Purkinje cell (primary cell): Measurements from ENCODE around the gene RND2. TPM values are rescaled to one million over a fixed set of nuclear protein-coding genes. Genes with fewer than 3 reads are reported as not detected.

ENCODE experiments used
- polyA plus RNA-seq: library from polyadenylated mRNA; unstranded; fragments of >200 nt; fragmentation: Nextera tagmentation; gene quantifications from 2 replicates; pipeline ENCODE4 v1.2.1, GENCODE V29; 2014

RND2 gene, protein sequence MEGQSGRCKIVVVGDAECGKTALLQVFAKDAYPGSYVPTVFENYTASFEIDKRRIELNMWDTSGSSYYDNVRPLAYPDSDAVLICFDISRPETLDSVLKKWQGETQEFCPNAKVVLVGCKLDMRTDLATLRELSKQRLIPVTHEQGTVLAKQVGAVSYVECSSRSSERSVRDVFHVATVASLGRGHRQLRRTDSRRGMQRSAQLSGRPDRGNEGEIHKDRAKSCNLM
- 3.3 and 5.0 TPM in 2 replicates for polyA plus RNA-seq

DNA sequence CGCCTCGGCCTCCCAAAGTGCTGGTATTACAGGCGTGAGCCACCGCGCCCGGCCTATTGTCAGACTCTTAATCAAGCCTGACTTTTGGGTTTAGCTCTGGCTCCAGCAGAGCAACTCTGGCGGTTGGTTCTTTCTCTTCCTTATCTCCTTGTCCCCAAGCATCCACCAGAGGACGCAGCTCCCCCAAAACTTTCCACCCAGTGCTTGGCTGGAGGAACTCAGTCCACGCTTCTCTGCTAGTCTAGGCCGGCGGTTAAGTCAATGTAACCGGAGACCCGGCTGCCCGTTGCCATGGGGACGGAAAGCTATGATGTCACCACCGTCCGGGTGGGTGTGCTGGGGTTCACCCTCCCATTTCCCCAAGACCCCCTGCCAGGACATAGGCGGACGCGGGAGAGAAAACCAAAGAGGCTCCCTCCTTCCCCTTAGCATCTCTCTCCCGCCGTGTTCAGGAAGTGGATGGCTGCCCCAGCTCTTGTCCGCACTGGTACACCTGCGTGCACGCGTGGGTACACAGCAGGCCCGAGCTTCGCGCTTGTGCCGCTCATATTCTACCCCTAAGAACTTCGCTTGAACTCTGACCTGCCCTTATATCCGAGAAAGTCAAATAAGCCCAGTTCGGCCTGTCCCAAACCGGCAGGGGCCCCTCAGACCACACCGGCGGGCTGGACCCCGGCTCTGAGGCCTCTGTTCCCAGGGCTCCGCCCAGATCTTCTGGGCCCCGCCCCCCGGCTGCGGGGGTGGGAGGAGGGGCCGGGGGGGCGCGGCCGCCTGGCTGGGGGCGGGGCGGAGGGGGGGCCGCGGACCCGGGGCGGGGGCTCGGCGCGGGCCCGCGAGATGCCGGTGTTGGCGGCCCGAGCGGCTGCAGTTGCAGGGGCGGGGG, at the start of gene RND2:
Gene RND2, plus strand, starts transcription at position 825 of the 883 bp plus-strand sequence. CDS start 117 bp downstream, outside the sequence.

DNA sequence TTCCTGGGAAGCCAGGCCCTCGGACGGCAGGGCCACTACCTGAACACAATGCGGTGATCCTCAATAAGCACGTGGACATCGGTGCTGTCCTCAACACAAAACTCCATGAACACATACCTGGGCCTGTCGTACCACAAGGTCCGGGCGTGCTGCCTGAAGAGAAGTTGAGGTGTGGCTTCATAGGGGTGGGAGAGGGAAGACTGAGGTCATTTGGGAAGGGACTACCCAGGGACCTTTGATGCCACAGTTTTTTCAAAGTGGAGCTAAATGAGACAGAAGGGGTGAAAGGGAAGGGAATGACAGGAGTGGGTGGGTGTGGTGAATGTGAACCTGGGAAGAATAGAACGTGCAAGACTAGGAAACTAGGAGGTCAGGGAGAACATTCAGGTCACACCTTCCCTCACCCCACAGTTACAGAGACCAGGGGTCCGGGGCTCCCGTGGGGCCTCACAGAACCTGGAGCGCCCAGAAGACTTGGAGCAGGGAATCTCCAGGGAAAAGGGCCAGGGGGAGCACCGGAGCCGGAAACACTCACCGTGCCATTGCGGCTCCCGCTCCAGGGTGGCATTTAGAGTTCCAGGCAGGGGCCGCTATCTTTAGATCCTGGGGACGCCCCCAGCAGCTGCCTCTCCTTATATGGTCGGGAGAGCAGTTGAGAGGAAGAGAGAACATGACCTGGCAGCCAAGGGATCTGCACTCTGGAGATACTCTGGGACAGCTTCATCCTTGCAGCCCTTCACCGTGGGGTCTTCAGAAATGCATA, 45.3 kb upstream of the RND2 start, which contains the start of gene PTGES3L:
Gene PTGES3L, minus strand, starts transcription at position 570 of the 763 bp plus-strand sequence. Its CDS starts 27 bp downstream, at position 543.

DNA sequence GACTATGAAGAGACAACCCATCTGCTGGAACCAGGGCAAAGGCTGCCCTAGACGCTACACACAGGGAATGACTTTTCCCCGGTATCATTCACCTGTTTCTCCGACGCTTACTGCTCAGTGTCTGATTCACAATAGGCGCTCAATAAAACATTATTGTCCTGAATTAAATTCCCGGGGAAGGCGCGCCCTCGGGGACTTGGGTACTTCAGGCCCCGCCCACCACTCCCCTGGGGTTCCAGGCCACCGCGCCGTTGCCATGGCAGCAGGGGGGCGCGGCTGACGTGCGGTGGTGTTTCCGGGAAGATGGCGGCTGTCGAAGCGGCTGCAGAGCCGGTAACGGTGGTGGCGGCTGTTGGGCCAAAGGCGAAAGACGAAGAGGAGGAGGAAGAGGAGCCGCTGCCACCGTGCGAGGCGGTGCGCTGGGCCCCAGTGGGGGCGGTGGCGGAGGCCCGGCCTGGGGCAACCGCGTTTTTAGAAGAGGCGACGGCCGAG, 44.7 kb upstream of the RND2 start, which contains the start of gene RUNDC1:
Gene RUNDC1, plus strand, starts transcription at position 292 of the 492 bp plus-strand sequence. Its CDS starts 12 bp downstream, at position 304.

DNA sequence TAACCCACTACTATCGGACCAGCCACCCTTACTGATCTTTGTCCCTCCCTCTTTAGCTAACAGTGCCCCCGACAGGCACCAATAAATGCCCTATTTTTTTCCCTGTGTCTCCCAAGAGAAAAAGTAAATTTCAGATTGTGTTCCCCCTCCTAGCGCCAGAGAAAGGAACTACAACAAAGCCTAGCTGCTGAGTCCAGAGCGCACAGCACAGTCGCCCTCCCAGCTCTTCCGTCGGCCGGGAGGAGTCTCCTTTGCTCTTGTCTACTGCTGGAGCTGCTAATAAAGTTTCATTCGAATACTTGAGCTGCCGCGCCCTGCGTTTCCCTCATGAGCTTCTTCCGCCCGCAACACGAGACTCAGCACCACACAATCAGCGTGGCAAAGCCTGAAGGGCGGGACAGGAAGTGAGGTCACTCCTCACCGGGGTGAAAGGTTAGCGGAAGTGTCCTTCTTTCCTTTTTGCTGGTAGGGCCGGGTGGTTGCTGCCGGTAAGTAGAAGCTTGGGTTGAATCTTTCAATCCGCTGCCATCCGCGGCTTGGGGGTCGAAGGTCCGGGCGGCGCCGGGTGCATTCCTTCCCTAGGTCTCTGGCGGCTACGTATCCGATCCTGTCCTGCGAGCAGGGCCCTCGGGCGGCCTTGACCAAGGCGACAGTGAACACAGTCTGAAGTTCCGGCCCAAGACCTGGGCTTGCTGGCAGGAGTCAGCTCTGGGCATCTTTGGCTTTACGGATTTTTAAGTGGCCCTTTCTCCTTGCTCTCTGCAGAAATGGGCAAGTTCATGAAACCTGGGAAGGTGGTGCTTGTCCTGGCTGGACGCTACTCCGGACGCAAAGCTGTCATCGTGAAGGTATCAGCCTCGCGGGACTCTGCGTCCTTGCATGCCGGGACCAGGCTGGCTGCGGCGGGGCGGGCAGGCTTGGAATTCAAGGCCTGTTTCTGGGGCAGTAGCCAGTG, 26.8 kb upstream of the RND2 start, which contains the start of gene RPL27:
Gene RPL27, plus strand, starts transcription at position 436 of the 955 bp plus-strand sequence. Its CDS starts 332 bp downstream, at position 768.

DNA sequence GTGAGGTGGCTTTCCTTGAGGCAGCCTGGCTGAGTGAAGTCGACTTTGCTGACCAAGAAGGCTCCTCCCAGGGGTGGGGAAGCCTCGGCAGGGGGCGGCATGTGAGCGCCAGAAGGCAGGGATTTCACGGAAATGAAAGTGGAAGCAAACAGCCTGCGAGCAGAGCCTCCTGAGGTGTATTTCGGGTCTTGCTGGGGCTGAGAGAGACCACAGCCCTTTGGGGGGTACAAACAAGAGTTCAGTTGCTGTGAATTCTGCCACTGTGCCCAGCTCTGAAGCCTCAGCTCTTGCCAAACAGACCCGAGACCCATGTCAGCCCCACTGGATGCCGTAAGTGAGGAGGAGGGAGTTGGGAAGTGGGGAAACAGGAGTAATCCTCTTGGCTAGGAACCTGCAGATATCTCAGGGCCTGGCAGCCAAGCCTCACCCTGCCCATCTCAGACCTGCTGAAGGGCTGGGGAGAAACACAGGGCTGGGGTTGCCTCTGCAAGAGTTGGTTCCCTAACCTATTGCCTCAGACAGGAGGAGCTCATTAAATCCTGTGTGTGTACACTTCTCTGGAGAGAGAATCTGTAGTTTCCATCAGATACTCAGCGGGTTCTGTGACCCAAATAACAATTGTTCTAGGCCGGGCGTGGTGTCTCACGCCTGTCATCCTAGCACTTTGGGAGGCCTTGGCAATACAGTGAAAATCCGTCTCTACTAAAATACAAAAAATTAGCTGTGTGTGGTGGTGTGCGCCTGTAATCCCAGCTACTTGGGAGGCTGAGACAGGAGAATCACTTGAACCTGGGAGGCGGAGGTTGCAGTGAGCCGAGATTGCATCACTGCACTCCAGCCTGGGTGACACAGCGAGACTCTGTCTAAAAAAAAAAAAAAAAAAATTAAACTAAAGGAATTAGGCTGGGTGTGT, 18.1 kb upstream of the RND2 start, which contains the start of gene IFI35:
Gene IFI35, plus strand, starts transcription at position 146 of the 913 bp plus-strand sequence. Its CDS starts 164 bp downstream, at position 310.

DNA sequence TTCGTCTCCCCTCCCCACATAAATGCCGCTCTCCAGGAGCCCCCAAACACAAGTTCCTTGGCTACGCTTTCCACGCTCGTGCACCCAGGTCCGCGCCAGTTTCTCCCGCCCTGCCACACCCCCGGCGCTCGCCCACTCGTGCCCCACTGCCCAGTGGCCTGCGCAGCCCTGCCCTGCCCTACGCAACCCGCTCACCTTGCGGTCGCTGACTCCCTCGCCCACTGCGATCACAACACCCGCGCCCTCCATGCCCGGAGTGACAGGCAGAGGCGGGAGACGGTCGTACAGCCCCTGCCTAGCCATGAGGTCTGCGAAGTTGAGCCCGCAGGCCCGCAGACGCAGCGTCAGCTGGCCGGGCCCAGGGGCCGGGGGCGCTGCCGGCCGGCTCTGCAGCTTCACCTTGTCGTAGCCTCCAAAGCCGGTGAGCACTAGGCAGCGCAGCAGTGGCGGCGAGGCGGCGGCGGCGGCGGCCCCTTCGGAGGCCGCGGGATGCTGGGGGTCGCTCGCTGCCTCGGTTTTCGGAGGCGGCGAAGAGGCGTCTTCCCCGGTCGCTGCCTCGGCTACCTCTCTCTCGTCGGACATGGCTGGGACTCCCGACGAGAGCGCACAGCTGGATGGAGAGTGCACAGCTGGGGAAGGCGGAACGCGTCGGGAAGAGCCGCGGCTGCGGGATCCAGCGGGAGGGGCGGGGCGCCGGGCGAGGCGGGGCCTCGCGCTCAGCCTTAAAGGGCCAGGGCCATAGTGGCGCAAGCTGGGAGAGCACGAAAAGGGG, 3.1 kb upstream of the RND2 start, which contains the start of gene VAT1:
Gene VAT1, minus strand, starts transcription at position 645 of the 772 bp plus-strand sequence. Its CDS starts 63 bp downstream, at position 582.

Other genes with a start within 250 kb of the RND2 start
- gene WNK4, start 244.6 kb upstream of the RND2 start, polyA plus RNA-seq: 0.20 TPM in 2 replicates
- 578 and 642 TPM in 2 replicates for gene COA3, start 226.5 kb upstream of the RND2 start, polyA plus RNA-seq
- gene CNTD1, start 226.4 kb upstream of the RND2 start, polyA plus RNA-seq: 2.1 and 4.4 TPM in 2 replicates
- gene BECN1, start 200.9 kb upstream of the RND2 start, polyA plus RNA-seq: 42.3 and 53.5 TPM in 2 replicates
- gene PSME3, start 191.8 kb upstream of the RND2 start, polyA plus RNA-seq: 28.4 and 38.3 TPM in 2 replicates
- gene AOC2, start 180.7 kb upstream of the RND2 start, polyA plus RNA-seq: 0.22 TPM in 1 of 2 replicates, not detected in the other
- not detected in 2 replicates for gene AOC3, start 174.0 kb upstream of the RND2 start, polyA plus RNA-seq
- gene G6PC1, start 124.4 kb upstream of the RND2 start, polyA plus RNA-seq: not detected in 2 replicates
- gene AARSD1, start 60.8 kb upstream of the RND2 start, polyA plus RNA-seq: 51.6 and 63.8 TPM in 2 replicates
- gene PTGES3L, start 45.2 kb upstream of the RND2 start, polyA plus RNA-seq: 0.23 TPM in 1 of 2 replicates, not detected in the other
- gene RUNDC1, start 44.7 kb upstream of the RND2 start, polyA plus RNA-seq: 13.3 and 14.2 TPM in 2 replicates
- 857 and 976 TPM in 2 replicates for gene RPL27, start 26.8 kb upstream of the RND2 start, polyA plus RNA-seq
- not detected in 2 replicates for gene IFI35, start 18.4 kb upstream of the RND2 start, polyA plus RNA-seq
- 5.5 and 6.8 TPM in 2 replicates for gene VAT1, start 2.8 kb upstream of the RND2 start, polyA plus RNA-seq
- gene BRCA1, start 100.1 kb downstream of the RND2 start, polyA plus RNA-seq: 4.7 and 6.9 TPM in 2 replicates
- 33.8 and 42.9 TPM in 2 replicates for gene NBR1, start 146.0 kb downstream of the RND2 start, polyA plus RNA-seq
- gene TMEM106A, start 186.6 kb downstream of the RND2 start, polyA plus RNA-seq: not detected in 2 replicates
- not detected in 2 replicates for gene CCDC200, start 203.4 kb downstream of the RND2 start, polyA plus RNA-seq
- gene RNU2-1, start 208.7 kb downstream of the RND2 start, polyA plus RNA-seq: not detected in 2 replicates